Smooth muscle cell (in vitro differentiated cells): ENCODE measurements around the gene POLD3. TPM values are rescaled to one million over a fixed set of nuclear protein-coding genes. Genes with fewer than 3 reads are reported as not detected.

Source experiments
- DNase-seq: peaks from one replicate; lab custom pipeline; 2025; ENCODE audit not compliant: unreplicated experiment; lab: John Stamatoyannopoulos, UW
- H2AFZ ChIP-seq: fragments of 200-600 bp; sonication (generic); 2 replicates; pipeline ENCODE4 v1.6.0; 2016; ENCODE audit warnings: antibody characterized with exemption, low read depth, mild to moderate bottlenecking
- H3F3A ChIP-seq: fragments of 200-600 bp; sonication (generic); 2 replicates; pipeline ENCODE4 v1.6.0; 2017; ENCODE audit warnings: antibody characterized with exemption, low read depth
- H3K27ac ChIP-seq: fragments of 200-600 bp; sonication (generic); 2 replicates; pipeline ENCODE4 v1.5.1; 2016; ENCODE audit warnings: low read depth, mild to moderate bottlenecking
- H3K27me3 ChIP-seq: fragments of 200-600 bp; sonication (generic); 2 replicates; pipeline ENCODE4 v1.6.1; 2016; ENCODE audit warnings: low read depth, mild to moderate bottlenecking
- H3K36me3 ChIP-seq: fragments of 200-600 bp; sonication (generic); 2 replicates; pipeline ENCODE4 v1.5.1; 2016; ENCODE audit warnings: low read depth
- H3K4me1 ChIP-seq: fragments of 200-600 bp; sonication (generic); 2 replicates; pipeline ENCODE4 v1.5.1; 2016; ENCODE audit warnings: low read depth
- H3K4me2 ChIP-seq: fragments of 200-600 bp; sonication (generic); 2 replicates; pipeline ENCODE4 v1.6.0; 2016; ENCODE audit warnings: mild to moderate bottlenecking
- H3K4me3 ChIP-seq: fragments of 200-600 bp; sonication (generic); 2 replicates; pipeline ENCODE4 v1.5.1; 2016; ENCODE audit warnings: mild to moderate bottlenecking
- H3K79me2 ChIP-seq: fragments of 200-600 bp; sonication (generic); 2 replicates; pipeline ENCODE4 v1.6.0; 2016; ENCODE audit warnings: low read depth, mild to moderate bottlenecking
- H3K9ac ChIP-seq: fragments of 200-600 bp; sonication (generic); 2 replicates; pipeline ENCODE4 v1.6.0; 2016; ENCODE audit warnings: low read depth
- H3K9me3 ChIP-seq: fragments of 200-600 bp; sonication (generic); replicated peaks from 2 replicates; pipeline ENCODE4 v1.5.1; 2016; ENCODE audit warnings: low read depth
- H4K20me1 ChIP-seq: fragments of 200-600 bp; sonication (generic); 2 replicates; pipeline ENCODE4 v1.6.0; 2016; ENCODE audit warnings: low read depth
- WGBS: methylation state at CpG from one replicate; pipeline ENCODE4 v1.1.7; 2016; ENCODE audit warnings: low lambda C conversion rate; 5-methylcytosine and 5-hydroxymethylcytosine counted together
- polyA plus RNA-seq: library from polyadenylated mRNA; unstranded; fragments of >200 nt; fragmentation: Nextera tagmentation; extraction: Ambion mirVana; gene quantifications from 2 replicates; pipeline ENCODE4 v1.2.1, GENCODE V29; 2016
- total RNA-seq: library from RNA; depleted of rRNA; stranded (reverse); fragments of >200 nt; gene quantifications from 2 replicates; pipeline ENCODE4 v1.2.3, GENCODE V29; 2014
- TF ChIP-seq, protein P1 (sequence below): fragments of 200-600 bp; sonication (generic); IDR thresholded peaks from 2 replicates; pipeline ENCODE4 v1.5.1; 2017; ENCODE audit warnings: borderline replicate concordance, mild to moderate bottlenecking, antibody characterized with exemption; ENCODE audit not compliant: insufficient read depth, poor library complexity, severe bottlenecking

The POLD3 gene
- total and polyA plus RNA-seq, 2 experiments from 2014 or later, result 21.0 to 33.9 TPM

DNA sequence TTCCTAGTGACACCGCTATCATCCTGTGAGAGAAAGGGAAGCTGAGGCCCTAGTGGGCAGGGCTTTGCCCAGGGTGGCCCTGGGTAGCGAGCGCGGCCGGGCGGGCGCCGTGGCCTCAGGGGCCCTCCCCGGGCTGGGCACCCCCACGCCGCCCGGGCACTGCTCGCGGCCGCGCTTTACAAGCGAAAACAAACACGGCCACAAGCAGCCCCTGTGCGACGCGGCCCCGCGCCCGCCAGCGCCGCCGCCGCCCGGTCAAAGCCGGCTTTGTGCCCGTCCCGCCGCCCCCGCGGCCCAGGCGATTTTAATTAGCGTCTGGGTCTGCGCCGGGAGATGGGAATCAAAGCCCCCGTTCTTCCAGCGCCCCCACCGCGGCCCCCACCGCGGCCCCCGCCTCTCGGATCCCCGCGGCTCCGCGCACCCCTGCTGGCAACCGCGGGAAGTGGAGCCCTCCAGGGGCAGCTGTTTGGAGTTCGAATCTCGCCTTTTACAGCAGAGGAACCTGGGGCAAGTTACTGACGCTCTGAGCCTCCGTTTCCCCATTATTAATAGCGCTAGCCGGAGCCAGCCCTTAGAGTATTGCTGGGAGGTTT is 91.0 kb downstream of the POLD3 start:
- Histone ChIP-seq H3K27me3 (no peaks in the 10 kb centered on the region), H3K9me3 (no peaks in the 10 kb centered on the region), H4K20me1 (no peaks in the 10 kb centered on the region), H3K36me3 (no peaks in the 10 kb centered on the region), H2AFZ (no peak overlapping the region), H3K79me2 (no peaks in the 10 kb centered on the region), H3K4me3 (peak overlapping the region; percentile 38), H3K4me2 (peak overlapping the region; percentile 78), H3F3A (peaks cover 7% of the 10 kb centered on the region), H3K9ac (peak overlapping the region; percentile 40), H3K27ac (no peak overlapping the region), H3K4me1 (no peaks in the 10 kb centered on the region)
- WGBS, result 28% methylated on average over 18 of the region's 59 CpGs
- no peak for DNase-seq
- TF ChIP-seq, protein P1, sequence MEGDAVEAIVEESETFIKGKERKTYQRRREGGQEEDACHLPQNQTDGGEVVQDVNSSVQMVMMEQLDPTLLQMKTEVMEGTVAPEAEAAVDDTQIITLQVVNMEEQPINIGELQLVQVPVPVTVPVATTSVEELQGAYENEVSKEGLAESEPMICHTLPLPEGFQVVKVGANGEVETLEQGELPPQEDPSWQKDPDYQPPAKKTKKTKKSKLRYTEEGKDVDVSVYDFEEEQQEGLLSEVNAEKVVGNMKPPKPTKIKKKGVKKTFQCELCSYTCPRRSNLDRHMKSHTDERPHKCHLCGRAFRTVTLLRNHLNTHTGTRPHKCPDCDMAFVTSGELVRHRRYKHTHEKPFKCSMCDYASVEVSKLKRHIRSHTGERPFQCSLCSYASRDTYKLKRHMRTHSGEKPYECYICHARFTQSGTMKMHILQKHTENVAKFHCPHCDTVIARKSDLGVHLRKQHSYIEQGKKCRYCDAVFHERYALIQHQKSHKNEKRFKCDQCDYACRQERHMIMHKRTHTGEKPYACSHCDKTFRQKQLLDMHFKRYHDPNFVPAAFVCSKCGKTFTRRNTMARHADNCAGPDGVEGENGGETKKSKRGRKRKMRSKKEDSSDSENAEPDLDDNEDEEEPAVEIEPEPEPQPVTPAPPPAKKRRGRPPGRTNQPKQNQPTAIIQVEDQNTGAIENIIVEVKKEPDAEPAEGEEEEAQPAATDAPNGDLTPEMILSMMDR, result peak; percentile 37

DNA sequence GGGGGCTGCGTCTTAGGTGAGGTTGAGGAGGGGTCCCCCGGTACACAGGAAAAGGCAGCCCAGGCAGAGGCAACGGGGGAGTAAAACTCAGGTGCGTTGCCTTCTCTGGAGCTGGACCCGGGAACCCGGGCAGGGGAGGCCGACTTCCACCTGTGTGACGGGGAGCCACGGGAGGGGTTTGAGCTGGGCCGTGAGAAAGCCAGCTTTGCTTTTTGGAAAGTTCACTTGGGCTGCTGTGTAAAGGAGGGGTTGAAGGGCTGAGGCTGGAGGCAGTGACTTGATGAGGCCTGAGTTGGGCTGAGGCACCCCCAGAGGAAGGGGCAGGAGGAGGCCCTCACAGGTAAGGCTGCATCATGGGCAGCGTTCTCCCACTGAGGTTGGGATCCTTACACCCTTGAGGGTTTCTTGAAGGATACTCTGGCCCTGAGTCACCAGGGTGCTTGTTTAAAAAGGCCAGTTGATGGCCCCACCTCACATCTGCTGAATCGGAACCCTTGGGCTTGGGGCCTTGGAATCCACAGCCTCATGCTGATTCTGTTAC is 91.6 kb downstream of the POLD3 start:
- Histone ChIP-seq H3K36me3 (no peaks in the 10 kb centered on the region), H3K27me3 (no peaks in the 10 kb centered on the region), H3K4me1 (no peaks in the 10 kb centered on the region), H3K4me3 (no peak overlapping the region), H3K4me2 (peak overlapping the region; percentile 78), H3K9me3 (no peaks in the 10 kb centered on the region), H3F3A (peaks cover 7% of the 10 kb centered on the region), H3K79me2 (no peaks in the 10 kb centered on the region), H3K27ac (no peak overlapping the region), H2AFZ (no peak overlapping the region), H3K9ac (no peak overlapping the region), H4K20me1 (no peaks in the 10 kb centered on the region)
- TF ChIP-seq, protein P1, result no peak
- no peak for DNase-seq
- 86% methylated on average over 12 of the region's 12 CpGs for WGBS

DNA sequence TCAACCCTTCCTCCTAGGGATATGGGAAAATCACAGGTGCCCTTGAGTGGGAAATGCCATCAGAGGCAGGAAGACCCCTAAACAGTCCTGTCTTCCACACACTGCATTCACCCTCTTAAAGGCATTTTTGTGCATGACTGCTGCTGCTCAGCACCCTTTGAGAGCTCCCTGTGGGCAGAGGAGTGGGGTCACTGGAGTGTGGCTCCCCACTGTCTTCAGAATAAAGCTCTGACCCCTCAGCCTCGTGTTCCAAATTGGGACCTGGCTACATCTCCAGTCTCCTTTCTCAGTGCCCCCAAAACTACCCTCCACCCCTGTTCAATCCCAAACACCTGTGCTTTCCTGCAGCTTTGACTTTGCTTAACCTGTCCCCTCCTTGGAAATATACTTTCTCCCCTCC is 92.3 kb downstream of the POLD3 start:
- peaks cover 7% of the 10 kb centered on the region for H3F3A ChIP-seq
- H3K4me3 ChIP-seq, result no peak overlapping the region
- no peak overlapping the region for H3K9ac ChIP-seq
- WGBS, result 86% methylated on average over 1 of the region's 1 CpG
- H3K27me3 ChIP-seq, result no peaks in the 10 kb centered on the region
- no peaks in the 10 kb centered on the region for H3K79me2 ChIP-seq
- no peaks in the 10 kb centered on the region for H4K20me1 ChIP-seq
- no peak overlapping the region for H2AFZ ChIP-seq
- H3K4me2 ChIP-seq, result no peak overlapping the region
- no peak for DNase-seq
- H3K36me3 ChIP-seq, result no peaks in the 10 kb centered on the region
- TF ChIP-seq, protein P1, result no peak
- no peaks in the 10 kb centered on the region for H3K9me3 ChIP-seq
- no peak overlapping the region for H3K27ac ChIP-seq
- H3K4me1 ChIP-seq, result no peaks in the 10 kb centered on the region

- Histone ChIP-seq H3K9me3 (no peaks in the 10 kb centered on the region), H3K4me1 (no peaks in the 10 kb centered on the region), H2AFZ (no peak overlapping the region), H3K9ac (no peak overlapping the region), H4K20me1 (no peaks in the 10 kb centered on the region), H3K36me3 (no peaks in the 10 kb centered on the region), H3K79me2 (no peaks in the 10 kb centered on the region), H3K4me2 (no peak overlapping the region), H3K27ac (no peak overlapping the region), H3F3A (peaks cover 7% of the 10 kb centered on the region), H3K27me3 (no peaks in the 10 kb centered on the region), H3K4me3 (no peak overlapping the region)
- TF ChIP-seq, protein P1, result no peak
- no peak for DNase-seq
Observed at GRCh38 chr11:74685338-74685737, 93.0 kb downstream of the POLD3 start.
